ENCODE results near the gene SHISA5.
"Not testable (repeated sequence)": the region's sequence is repeated elsewhere in the genome, so short reads cannot be mapped to it uniquely, and the experiment has no call there.

GRCh38 chr3:48480891-48481290 lies 23.1 kb downstream of the SHISA5 start:
- not testable (repeated sequence) for TF ChIP-seq CTCF, POLR2AphosphoS5, EP300, POLR2A (IDR thresholded peaks at IDR 0.05)
